ENCODE data around the gene EGFLAM.

The EGFLAM gene

GRCh38 chr5:38267372-38267771, 9.0 kb downstream of the EGFLAM start:
- no peak for DNase-seq (ENCODE audit: low read depth)

GRCh38 chr5:38273626-38274025, 15.3 kb downstream of the EGFLAM start:
- DNase-seq (ENCODE audit: low read depth) = no peak

GRCh38 chr5:38274370-38274769, 16.0 kb downstream of the EGFLAM start:
- no peak for DNase-seq (ENCODE audit: low read depth)

GRCh38 chr5:38284384-38284783, 26.0 kb downstream of the EGFLAM start:
- no peak for DNase-seq (ENCODE audit: low read depth)

- no peak for DNase-seq (ENCODE audit: low read depth)
Measured at GRCh38 chr5:38285226-38285625, 26.9 kb downstream of the EGFLAM start.

- DNase-seq (ENCODE audit: low read depth) = no peak
Measured at GRCh38 chr5:38286002-38286401, 27.6 kb downstream of the EGFLAM start.

GRCh38 chr5:38287124-38287523, 28.8 kb downstream of the EGFLAM start:
- no peak for DNase-seq (ENCODE audit: low read depth)

- DNase-seq (ENCODE audit: low read depth) = no peak
Measured at GRCh38 chr5:38289457-38289856, 31.1 kb downstream of the EGFLAM start.

- no peak for DNase-seq (ENCODE audit: low read depth)
Measured at GRCh38 chr5:38290028-38290653, 31.8 kb downstream of the EGFLAM start.

- no peak for DNase-seq (ENCODE audit: low read depth)
Measured at GRCh38 chr5:38291355-38291754, 33.0 kb downstream of the EGFLAM start.

GRCh38 chr5:38292228-38292627, 33.9 kb downstream of the EGFLAM start:
- no peak for DNase-seq (ENCODE audit: low read depth)

- no peak for DNase-seq (ENCODE audit: low read depth)
Measured at GRCh38 chr5:38295751-38296150, 37.4 kb downstream of the EGFLAM start.

GRCh38 chr5:38297830-38298608, 39.7 kb downstream of the EGFLAM start:
- DNase-seq (ENCODE audit: low read depth) = no peak

GRCh38 chr5:38299585-38299984, 41.2 kb downstream of the EGFLAM start:
- no peak for DNase-seq (ENCODE audit: low read depth)

GRCh38 chr5:38305148-38305547, 46.8 kb downstream of the EGFLAM start:
- no peak for DNase-seq (ENCODE audit: low read depth)

GRCh38 chr5:38307845-38308244, 49.5 kb downstream of the EGFLAM start:
- no peak for DNase-seq (ENCODE audit: low read depth)

GRCh38 chr5:38316544-38317224, 58.3 kb downstream of the EGFLAM start:
- peak; percentile 35 for DNase-seq (ENCODE audit: low read depth)

GRCh38 chr5:38317868-38318267, 59.5 kb downstream of the EGFLAM start:
- DNase-seq (ENCODE audit: low read depth) = no peak

GRCh38 chr5:38319491-38319890, 61.1 kb downstream of the EGFLAM start:
- DNase-seq (ENCODE audit: low read depth) = no peak

GRCh38 chr5:38321978-38322377, 63.6 kb downstream of the EGFLAM start:
- no peak for DNase-seq (ENCODE audit: low read depth)

- peak; percentile 77 for DNase-seq (ENCODE audit: low read depth)
Measured at GRCh38 chr5:38323645-38324295, 65.4 kb downstream of the EGFLAM start.

- no peak for DNase-seq (ENCODE audit: low read depth)
Measured at GRCh38 chr5:38329132-38329715, 70.9 kb downstream of the EGFLAM start.
